ENCODE data around the gene PPP1R36.

The PPP1R36 gene

DNA sequence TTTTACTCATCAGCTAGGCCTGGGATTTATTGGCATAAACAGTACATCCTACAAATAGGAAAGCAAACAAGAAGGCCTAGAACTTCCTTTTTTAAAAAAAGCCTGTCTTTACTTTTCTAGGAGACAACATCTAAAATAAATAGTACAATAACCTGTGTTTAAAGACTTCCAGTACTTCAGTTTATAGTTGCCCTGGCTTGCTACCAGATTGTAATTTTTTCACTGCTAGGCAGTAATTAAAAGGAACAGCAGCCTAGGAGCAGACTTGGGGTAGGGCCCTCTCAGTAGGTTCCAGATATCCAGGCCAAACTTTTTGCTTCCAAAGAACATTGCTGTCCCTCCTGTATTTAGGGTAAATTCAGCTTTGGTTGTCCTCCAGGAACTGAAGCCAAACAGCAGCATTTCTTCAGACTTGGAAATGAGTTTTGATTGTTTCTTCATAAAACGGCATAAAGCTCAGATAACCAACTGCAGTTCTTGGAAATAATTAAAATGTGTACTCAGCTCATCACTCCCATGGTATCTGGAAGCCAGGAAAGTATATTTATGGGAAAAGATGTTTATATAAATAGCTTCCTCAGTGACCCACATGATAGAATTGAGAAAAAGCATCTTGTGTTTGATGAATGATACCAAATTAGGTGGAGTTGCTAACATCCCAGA lies 61.7 kb downstream of the PPP1R36 start:
- TF ChIP-seq TAF1 (IDR thresholded peaks at IDR 0.05; ENCODE audit: borderline replicate concordance, insufficient read depth, low read length): no peak
- TF ChIP-seq, protein P1, sequence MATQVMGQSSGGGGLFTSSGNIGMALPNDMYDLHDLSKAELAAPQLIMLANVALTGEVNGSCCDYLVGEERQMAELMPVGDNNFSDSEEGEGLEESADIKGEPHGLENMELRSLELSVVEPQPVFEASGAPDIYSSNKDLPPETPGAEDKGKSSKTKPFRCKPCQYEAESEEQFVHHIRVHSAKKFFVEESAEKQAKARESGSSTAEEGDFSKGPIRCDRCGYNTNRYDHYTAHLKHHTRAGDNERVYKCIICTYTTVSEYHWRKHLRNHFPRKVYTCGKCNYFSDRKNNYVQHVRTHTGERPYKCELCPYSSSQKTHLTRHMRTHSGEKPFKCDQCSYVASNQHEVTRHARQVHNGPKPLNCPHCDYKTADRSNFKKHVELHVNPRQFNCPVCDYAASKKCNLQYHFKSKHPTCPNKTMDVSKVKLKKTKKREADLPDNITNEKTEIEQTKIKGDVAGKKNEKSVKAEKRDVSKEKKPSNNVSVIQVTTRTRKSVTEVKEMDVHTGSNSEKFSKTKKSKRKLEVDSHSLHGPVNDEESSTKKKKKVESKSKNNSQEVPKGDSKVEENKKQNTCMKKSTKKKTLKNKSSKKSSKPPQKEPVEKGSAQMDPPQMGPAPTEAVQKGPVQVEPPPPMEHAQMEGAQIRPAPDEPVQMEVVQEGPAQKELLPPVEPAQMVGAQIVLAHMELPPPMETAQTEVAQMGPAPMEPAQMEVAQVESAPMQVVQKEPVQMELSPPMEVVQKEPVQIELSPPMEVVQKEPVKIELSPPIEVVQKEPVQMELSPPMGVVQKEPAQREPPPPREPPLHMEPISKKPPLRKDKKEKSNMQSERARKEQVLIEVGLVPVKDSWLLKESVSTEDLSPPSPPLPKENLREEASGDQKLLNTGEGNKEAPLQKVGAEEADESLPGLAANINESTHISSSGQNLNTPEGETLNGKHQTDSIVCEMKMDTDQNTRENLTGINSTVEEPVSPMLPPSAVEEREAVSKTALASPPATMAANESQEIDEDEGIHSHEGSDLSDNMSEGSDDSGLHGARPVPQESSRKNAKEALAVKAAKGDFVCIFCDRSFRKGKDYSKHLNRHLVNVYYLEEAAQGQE (IDR thresholded peaks at IDR 0.05; ENCODE audit: insufficient read depth in 1 of 2, low read depth in 2 of 2, low read length in 2 of 2): no peak
- TF ChIP-seq FOXP2 (optimal IDR thresholded peaks at IDR 0.05; ENCODE audit: borderline replicate concordance, extremely low read depth, extremely low read length, insufficient read depth): no peak

DNA sequence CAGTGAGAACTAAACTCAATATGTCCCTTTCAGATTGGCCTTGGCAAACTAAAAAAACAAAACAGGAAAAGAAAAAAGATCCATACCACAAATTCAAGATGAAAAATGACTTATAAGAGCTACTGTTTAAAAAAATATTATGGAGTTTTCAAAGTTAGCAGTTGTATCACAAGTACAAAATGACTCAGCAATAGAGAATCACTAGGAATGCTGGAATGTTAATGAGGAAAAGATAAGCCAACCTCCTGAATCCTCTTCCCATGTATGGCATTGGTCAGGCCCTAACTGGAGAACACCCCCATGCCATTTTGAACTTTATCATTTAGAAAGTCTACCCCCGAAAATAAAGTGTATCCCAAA lies 62.2 kb downstream of the PPP1R36 start:
- TF ChIP-seq POLR2AphosphoS5 (IDR thresholded peaks at IDR 0.05; ENCODE audit: low read depth, low read length) (no peak), FOXP2 (optimal IDR thresholded peaks at IDR 0.05; ENCODE audit: borderline replicate concordance, extremely low read depth, extremely low read length, insufficient read depth) (no peak), TAF1 (IDR thresholded peaks at IDR 0.05; ENCODE audit: borderline replicate concordance, insufficient read depth, low read length) (no peak), SIN3A (IDR thresholded peaks at IDR 0.05; ENCODE audit: borderline replicate concordance, insufficient read depth, low read length) (no peak)
- TF ChIP-seq, protein P1 (IDR thresholded peaks at IDR 0.05; ENCODE audit: insufficient read depth in 1 of 2, low read depth in 2 of 2, low read length in 2 of 2): no peak

DNA sequence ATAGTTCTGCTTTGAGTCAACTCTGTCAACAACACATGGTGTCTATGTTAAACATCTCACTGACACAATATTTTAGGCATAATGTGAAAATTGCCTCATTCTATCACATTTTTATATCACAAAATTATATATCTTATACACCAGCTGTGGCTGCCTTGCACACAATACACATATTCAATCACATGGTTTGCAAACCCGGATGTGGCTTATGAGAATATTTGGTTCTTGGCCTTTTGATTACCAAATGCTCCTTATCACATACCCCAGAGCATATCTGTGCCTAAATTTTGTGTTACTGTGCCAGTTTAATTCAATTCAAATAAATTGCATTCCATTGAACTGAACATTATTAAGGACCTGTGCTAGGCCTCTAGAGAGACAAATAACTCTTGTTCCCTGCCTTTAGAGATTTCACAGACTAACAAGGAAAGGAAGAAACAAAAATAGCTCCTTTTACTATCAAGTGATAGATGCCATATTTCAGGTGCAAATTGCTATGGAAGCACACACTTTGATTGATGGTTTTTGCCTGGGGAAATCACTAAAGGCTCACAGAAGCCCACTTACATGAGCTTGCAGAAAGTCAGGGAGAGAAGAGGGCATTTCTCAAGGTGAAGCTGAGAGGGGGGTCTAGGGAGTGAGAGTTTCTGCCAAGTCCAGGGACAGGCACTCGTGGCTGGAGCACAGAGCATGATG lies 63.4 kb downstream of the PPP1R36 start:
- no peak for TF ChIP-seq POLR2AphosphoS5 (IDR thresholded peaks at IDR 0.05; ENCODE audit: low read depth, low read length)
- TF ChIP-seq FOXP2 (optimal IDR thresholded peaks at IDR 0.05; ENCODE audit: borderline replicate concordance, extremely low read depth, extremely low read length, insufficient read depth): no peak
- TF ChIP-seq, protein P1 (IDR thresholded peaks at IDR 0.05; ENCODE audit: insufficient read depth in 1 of 2, low read depth in 2 of 2, low read length in 2 of 2): no peak
- TF ChIP-seq TAF1 (IDR thresholded peaks at IDR 0.05; ENCODE audit: borderline replicate concordance, insufficient read depth, low read length): no peak
- no peak for TF ChIP-seq SIN3A (IDR thresholded peaks at IDR 0.05; ENCODE audit: borderline replicate concordance, insufficient read depth, low read length)

DNA sequence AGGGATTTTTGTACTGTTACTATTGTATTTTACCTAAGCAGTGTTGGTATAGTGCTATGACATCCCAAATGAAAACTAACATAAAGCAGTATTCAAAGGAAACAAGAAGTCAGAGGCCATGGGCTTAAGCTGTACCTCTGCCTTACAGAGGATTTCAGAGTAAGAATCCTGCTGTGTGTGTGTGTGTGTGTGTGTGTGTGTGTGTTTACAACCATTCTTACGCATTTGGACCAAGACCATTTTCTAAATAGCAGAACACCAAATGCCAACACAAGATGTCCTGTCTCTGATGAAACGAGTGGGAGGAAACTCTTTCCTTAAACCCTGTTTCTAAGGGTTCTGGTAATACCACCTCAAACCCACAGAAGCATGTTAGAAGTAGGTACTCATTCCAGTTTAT lies 64.4 kb downstream of the PPP1R36 start:
- TF ChIP-seq TAF1 (IDR thresholded peaks at IDR 0.05; ENCODE audit: borderline replicate concordance, insufficient read depth, low read length) (no peak), SIN3A (IDR thresholded peaks at IDR 0.05; ENCODE audit: borderline replicate concordance, insufficient read depth, low read length) (no peak), POLR2AphosphoS5 (IDR thresholded peaks at IDR 0.05; ENCODE audit: low read depth, low read length) (no peak), FOXP2 (optimal IDR thresholded peaks at IDR 0.05; ENCODE audit: borderline replicate concordance, extremely low read depth, extremely low read length, insufficient read depth) (no peak)
- TF ChIP-seq, protein P1 (IDR thresholded peaks at IDR 0.05; ENCODE audit: insufficient read depth in 1 of 2, low read depth in 2 of 2, low read length in 2 of 2): no peak
